ENCODE results near the gene ORMDL3.
"Not testable (repeated sequence)": the region's sequence is repeated elsewhere in the genome, so short reads cannot be mapped to it uniquely, and the experiment has no call there.

Gene ORMDL3

GRCh38 chr17:39887078-39887477 is 40.3 kb downstream of the ORMDL3 start:
- DNase-seq (ENCODE audit: extremely low read depth, low read depth) = no peak
- no peak overlapping the region for H3K4me3 ChIP-seq (replicated peaks; ENCODE audit: low read depth, low read length)
- no peak for TF ChIP-seq CTCF (IDR thresholded peaks at IDR 0.05; ENCODE audit: low read depth, low read length, missing control alignments)

- not testable (repeated sequence) for DNase-seq (ENCODE audit: extremely low read depth, low read depth); H3K4me3 ChIP-seq (replicated peaks; ENCODE audit: low read depth, low read length)
Measured at GRCh38 chr17:39886102-39886501, 41.3 kb downstream of the ORMDL3 start.

GRCh38 chr17:39872751-39873150 is 54.6 kb downstream of the ORMDL3 start:
- peak; percentile 5 for TF ChIP-seq CTCF (IDR thresholded peaks at IDR 0.05; ENCODE audit: low read depth, low read length, missing control alignments)
- peak; percentile 12 for DNase-seq (ENCODE audit: extremely low read depth, low read depth)
- no peak overlapping the region for H3K4me3 ChIP-seq (replicated peaks; ENCODE audit: low read depth, low read length)

GRCh38 chr17:39871801-39872200 is 55.6 kb downstream of the ORMDL3 start:
- no peak for TF ChIP-seq CTCF (IDR thresholded peaks at IDR 0.05; ENCODE audit: low read depth, low read length, missing control alignments)
- no peak overlapping the region for H3K4me3 ChIP-seq (replicated peaks; ENCODE audit: low read depth, low read length)
- DNase-seq (ENCODE audit: extremely low read depth, low read depth) = no peak

All from HFF-Myc (cell line).